ENCODE data around the gene SEMA6A.

- TF ChIP-seq SMC3 (IDR thresholded peaks at IDR 0.05) (no peak), CTCF (IDR thresholded peaks at IDR 0.05) (no peak), POLR2A (IDR thresholded peaks at IDR 0.05; ENCODE audit: low read length) (no peak), MAFK (IDR thresholded peaks at IDR 0.05; ENCODE audit: partially characterized antibody) (no peak), HDAC2 (IDR thresholded peaks at IDR 0.05) (no peak), JUN (IDR thresholded peaks at IDR 0.05) (no peak), USF2 (IDR thresholded peaks at IDR 0.05) (no peak), HOXA7 (CRISPR knock-in tag; IDR thresholded peaks at IDR 0.05) (no peak), CEBPB (IDR thresholded peaks at IDR 0.05) (no peak), EHMT2 (IDR thresholded peaks at IDR 0.05; ENCODE audit: low read depth) (no peak), EHF (CRISPR knock-in tag; IDR thresholded peaks at IDR 0.05) (no peak)
- TF ChIP-seq, protein P1, sequence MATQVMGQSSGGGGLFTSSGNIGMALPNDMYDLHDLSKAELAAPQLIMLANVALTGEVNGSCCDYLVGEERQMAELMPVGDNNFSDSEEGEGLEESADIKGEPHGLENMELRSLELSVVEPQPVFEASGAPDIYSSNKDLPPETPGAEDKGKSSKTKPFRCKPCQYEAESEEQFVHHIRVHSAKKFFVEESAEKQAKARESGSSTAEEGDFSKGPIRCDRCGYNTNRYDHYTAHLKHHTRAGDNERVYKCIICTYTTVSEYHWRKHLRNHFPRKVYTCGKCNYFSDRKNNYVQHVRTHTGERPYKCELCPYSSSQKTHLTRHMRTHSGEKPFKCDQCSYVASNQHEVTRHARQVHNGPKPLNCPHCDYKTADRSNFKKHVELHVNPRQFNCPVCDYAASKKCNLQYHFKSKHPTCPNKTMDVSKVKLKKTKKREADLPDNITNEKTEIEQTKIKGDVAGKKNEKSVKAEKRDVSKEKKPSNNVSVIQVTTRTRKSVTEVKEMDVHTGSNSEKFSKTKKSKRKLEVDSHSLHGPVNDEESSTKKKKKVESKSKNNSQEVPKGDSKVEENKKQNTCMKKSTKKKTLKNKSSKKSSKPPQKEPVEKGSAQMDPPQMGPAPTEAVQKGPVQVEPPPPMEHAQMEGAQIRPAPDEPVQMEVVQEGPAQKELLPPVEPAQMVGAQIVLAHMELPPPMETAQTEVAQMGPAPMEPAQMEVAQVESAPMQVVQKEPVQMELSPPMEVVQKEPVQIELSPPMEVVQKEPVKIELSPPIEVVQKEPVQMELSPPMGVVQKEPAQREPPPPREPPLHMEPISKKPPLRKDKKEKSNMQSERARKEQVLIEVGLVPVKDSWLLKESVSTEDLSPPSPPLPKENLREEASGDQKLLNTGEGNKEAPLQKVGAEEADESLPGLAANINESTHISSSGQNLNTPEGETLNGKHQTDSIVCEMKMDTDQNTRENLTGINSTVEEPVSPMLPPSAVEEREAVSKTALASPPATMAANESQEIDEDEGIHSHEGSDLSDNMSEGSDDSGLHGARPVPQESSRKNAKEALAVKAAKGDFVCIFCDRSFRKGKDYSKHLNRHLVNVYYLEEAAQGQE (IDR thresholded peaks at IDR 0.05), result no peak
- TF ChIP-seq, protein P2, sequence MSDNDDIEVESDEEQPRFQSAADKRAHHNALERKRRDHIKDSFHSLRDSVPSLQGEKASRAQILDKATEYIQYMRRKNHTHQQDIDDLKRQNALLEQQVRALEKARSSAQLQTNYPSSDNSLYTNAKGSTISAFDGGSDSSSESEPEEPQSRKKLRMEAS (IDR thresholded peaks at IDR 0.05), result no peak
Measured at GRCh38 chr5:116561658-116562057, 13.0 kb downstream of the SEMA6A start.

Measured in A549 (cell line).